ENCODE measurements around the gene NOS1. TPM values are rescaled to one million over a fixed set of nuclear protein-coding genes. Genes with fewer than 3 reads are reported as not detected.

NOS1 gene
- total RNA-seq, 1 donor from 2014 or later = 0.80 TPM

GRCh38 chr12:117282490-117282889, 78.9 kb downstream of the NOS1 start:
- H3K9me3 Mint-ChIP-seq = no peaks in the 10 kb centered on the region
- H3K27ac Mint-ChIP-seq = no peak overlapping the region
- H3K27me3 Mint-ChIP-seq (ENCODE audit: low read depth) = peaks cover 43% of the 10 kb centered on the region
- H3K4me1 Mint-ChIP-seq = no peaks in the 10 kb centered on the region
- H3K36me3 Mint-ChIP-seq = no peaks in the 10 kb centered on the region
- no peak for TF ChIP-seq CTCF (IDR thresholded peaks at IDR 0.05; ENCODE audit: unreplicated experiment)
- no peak for DNase-seq (ENCODE audit: low spot score in 2 of 2, unreplicated experiment in 2 of 2)
- no peak overlapping the region for H3K4me3 Mint-ChIP-seq

- Mint-ChIP-seq H3K27ac (no peak overlapping the region), H3K4me3 (no peak overlapping the region), H3K9me3 (peaks cover 5% of the 10 kb centered on the region), H3K36me3 (no peaks in the 10 kb centered on the region), H3K4me1 (no peaks in the 10 kb centered on the region), H3K27me3 (ENCODE audit: low read depth) (peaks cover 51% of the 10 kb centered on the region)
- no peak for DNase-seq (ENCODE audit: low spot score in 2 of 2, unreplicated experiment in 2 of 2)
- no peak for TF ChIP-seq CTCF (IDR thresholded peaks at IDR 0.05; ENCODE audit: unreplicated experiment)
Measured at GRCh38 chr12:117280019-117280680, 81.3 kb downstream of the NOS1 start.

GRCh38 chr12:117279606-117280005, 81.8 kb downstream of the NOS1 start:
- DNase-seq (ENCODE audit: low spot score in 2 of 2, unreplicated experiment in 2 of 2) = no peak
- Mint-ChIP-seq H3K9me3 (peaks cover 5% of the 10 kb centered on the region), H3K4me1 (no peaks in the 10 kb centered on the region), H3K36me3 (no peaks in the 10 kb centered on the region), H3K4me3 (no peak overlapping the region), H3K27me3 (ENCODE audit: low read depth) (peaks cover 51% of the 10 kb centered on the region), H3K27ac (no peak overlapping the region)
- no peak for TF ChIP-seq CTCF (IDR thresholded peaks at IDR 0.05; ENCODE audit: unreplicated experiment)

- Mint-ChIP-seq H3K4me3 (no peak overlapping the region), H3K9me3 (peaks cover 5% of the 10 kb centered on the region), H3K4me1 (no peaks in the 10 kb centered on the region), H3K27me3 (ENCODE audit: low read depth) (peaks cover 58% of the 10 kb centered on the region), H3K36me3 (no peaks in the 10 kb centered on the region), H3K27ac (no peak overlapping the region)
- DNase-seq (ENCODE audit: low spot score in 2 of 2, unreplicated experiment in 2 of 2) = no peak
- TF ChIP-seq CTCF (IDR thresholded peaks at IDR 0.05; ENCODE audit: unreplicated experiment) = no peak
Measured at GRCh38 chr12:117277875-117278274, 83.6 kb downstream of the NOS1 start.

- H3K27ac Mint-ChIP-seq = no peak overlapping the region
- peaks cover 5% of the 10 kb centered on the region for H3K9me3 Mint-ChIP-seq
Measured at GRCh38 chr12:117273091-117273490, 88.3 kb downstream of the NOS1 start.

More at GRCh38 chr12:117273091-117273490, 88.3 kb downstream of the NOS1 start:
- Mint-ChIP-seq H3K4me3 (no peak overlapping the region), H3K36me3 (no peaks in the 10 kb centered on the region), H3K27me3 (ENCODE audit: low read depth) (peaks cover 40% of the 10 kb centered on the region), H3K4me1 (no peaks in the 10 kb centered on the region)
- no peak for DNase-seq (ENCODE audit: low spot score in 2 of 2, unreplicated experiment in 2 of 2)
- TF ChIP-seq CTCF (IDR thresholded peaks at IDR 0.05; ENCODE audit: unreplicated experiment) = no peak

Data from mesothelial cell of epicardium (in vitro differentiated cells).